Stimulated activated CD4-positive, alpha-beta T cell treated with anti-CD3 and anti-CD28 coated beads, TNF-alpha, amount 100 ng/mL, for 1 hour (primary cell): ENCODE measurements around the gene THSD7A.

Source experiments
- DNase-seq, 3 donors: peaks; one replicate each; pipeline ENCODE4 v3.0.0-alpha.2; 2020; ENCODE audit warnings: low read depth in 3 of 3, low spot score in 1 of 3

THSD7A gene

DNA sequence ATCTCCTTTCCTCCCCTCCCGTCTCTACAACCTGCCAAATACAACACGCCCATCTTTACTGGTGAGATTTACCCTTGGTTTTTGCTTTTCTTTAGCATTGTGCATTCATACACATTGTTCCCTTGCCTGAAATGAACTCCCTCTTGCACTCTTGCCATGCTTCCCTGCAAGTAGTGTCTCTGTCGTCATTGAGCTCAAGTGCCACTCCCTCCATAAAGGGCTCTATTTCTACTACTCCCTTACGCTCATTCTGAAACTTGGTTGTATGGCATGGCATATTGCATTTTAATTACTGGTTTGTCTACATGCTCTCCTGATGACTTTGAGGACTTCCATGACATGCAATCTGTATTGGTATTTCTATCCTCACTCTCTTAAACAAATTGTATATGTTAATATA lies 242.7 kb downstream of the THSD7A start:
- DNase-seq, result no peak

DNA sequence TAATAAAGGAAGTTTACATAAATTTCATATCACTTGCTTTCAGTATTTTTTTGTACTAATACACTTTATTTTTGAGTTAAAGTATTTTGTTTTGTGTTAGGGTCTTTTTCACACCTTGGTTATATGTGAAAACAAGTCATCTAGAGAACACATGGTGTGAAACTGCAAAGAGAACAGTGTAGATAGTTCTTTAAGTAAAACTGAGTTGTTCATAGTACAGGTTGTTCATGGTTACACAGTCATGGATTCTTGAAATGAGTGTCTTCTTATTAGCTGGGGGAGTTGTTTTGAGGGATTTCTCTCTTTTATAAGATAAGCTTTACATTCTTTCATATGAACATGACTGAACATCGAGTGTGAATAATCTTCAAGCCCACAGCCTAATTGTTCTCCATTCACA lies 244.2 kb downstream of the THSD7A start:
- DNase-seq, result no peak

GRCh38 chr7:11587048-11587447 lies 244.9 kb downstream of the THSD7A start:
- DNase-seq, result no peak

GRCh38 chr7:11584406-11585031 lies 247.5 kb downstream of the THSD7A start:
- no peak for DNase-seq

DNA sequence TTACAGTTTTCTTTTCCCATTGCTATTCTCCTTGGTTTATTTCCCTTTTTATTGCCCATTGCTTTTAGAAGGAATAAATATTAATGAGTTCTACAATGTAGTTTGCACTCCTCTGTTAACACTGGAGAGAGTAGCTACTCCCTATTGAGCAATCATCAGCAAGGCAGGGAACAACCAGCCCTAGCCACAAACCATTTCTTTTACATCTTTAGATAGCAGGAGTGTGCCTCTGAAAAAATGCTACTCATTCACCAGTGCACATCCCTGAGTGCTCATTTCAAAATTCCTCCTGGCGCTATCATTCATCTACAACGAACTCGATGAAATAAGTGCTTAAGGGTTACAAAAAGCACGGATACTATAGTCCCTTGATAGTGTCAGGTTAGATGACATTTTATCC lies 252.9 kb downstream of the THSD7A start:
- DNase-seq, result no peak

DNA sequence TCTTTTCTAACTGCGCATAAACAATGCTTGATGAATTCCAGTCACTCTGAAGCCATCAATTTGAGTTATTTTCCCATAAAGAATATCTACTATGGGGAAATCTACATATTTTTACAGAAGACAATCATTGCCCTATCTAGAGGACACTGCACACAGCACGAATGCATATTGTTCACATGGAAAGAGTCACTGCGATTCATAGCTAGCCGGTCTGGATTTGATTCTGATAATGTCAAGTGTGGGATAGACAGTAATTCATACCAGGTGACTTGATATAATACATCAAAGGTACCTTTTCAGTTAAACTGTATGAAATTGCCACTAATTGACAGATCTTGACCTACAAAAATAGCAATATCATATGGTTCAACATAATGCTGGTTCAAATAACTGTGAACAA lies 255.7 kb downstream of the THSD7A start:
- no peak for DNase-seq

DNA sequence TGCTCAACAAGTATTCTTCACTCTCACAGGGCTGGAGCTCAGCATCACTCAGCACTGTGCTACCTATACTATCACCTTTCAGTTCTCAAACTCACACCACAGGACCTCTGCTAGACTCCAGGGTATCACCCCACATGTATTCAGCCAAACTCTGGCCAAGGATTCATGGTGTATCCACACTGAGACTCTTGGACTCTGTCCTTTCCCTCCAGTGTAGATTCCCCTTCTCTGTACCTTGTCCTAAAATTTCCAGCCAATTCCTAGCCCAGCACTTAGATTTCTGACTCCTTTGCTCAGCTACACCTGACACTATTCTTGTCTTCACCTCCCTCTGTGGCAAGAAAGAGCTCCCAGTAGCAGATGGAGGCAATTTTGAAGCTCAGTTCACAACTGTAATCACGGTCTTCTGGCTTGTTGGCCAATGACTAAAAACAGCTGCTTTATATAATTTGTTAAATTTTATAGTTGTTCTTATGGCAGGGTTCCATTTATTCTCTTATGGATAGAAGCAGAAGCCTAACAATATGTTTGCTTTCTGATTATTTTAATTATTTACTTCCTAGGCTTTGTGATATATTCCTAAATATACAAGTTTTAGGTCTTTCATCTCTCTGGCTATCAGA lies 258.8 kb downstream of the THSD7A start:
- no peak for DNase-seq

GRCh38 chr7:11570922-11571550 lies 261.0 kb downstream of the THSD7A start:
- no peak for DNase-seq

DNA sequence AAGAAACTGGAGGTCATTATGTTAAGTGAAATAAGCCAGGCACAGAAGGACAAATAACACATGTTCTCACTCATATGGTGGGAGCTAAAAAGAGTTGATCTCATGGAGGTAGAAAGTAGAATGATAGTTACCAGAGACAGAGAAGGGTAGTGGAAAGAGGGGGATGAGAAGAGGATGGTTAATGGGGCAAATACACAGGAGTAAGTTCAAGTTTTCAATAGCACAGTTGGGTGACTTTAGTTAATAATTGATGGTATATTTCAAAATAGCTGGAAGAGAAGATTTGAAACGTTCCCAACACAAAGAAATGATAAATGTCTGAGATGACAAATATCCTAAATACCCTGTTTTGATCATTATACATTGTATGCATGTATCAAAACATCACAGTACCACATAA lies 261.8 kb downstream of the THSD7A start:
- DNase-seq, result no peak

DNA sequence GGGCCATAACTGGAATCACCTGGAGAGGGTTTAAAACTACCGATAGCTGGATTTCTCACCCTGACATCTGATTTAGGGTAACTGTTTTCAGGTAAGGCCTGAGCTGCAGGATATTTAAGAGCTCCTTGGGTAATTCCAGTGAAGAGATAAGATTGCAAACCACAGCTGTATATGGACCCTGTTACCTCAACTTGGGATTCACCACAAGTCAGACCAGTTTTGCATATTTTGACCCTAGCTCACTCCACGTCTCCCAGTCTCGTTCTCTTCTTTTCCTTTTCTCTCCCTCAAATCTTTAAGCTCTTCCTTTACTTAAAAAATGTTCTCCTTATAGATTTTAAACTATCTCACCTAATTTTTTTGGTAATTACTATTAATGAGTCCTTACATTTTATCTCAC lies 264.4 kb downstream of the THSD7A start:
- no peak for DNase-seq

GRCh38 chr7:11557627-11558026 lies 274.4 kb downstream of the THSD7A start:
- no peak for DNase-seq

DNA sequence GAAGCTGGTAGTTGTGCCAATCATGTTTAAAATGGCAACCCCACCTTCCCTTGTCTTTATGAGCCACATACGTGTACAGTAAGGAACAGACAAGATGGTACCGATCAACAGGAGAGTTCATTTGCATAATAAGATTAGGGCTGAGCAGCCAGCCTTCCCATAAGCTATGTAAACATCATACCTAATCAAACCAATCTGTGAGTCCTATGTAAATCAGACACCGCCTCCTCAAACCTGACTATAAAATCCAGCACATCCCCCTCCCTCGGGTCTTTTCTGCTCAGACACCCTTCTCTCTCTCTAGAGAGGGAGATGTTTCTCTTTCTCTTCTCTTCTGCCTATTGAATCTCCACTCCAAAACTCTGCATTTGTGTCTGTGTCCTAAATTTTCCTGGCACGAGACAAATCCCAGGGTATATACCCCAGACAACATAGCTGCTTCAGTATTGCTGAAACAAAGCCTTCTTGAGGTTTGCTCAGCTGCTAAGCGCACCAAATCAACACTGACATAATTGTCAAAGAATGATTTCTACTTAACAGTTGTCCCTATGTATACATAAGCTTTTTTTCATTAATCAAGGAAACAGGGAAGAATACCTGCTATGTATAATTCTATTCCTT lies 279.2 kb downstream of the THSD7A start:
- no peak for DNase-seq

DNA sequence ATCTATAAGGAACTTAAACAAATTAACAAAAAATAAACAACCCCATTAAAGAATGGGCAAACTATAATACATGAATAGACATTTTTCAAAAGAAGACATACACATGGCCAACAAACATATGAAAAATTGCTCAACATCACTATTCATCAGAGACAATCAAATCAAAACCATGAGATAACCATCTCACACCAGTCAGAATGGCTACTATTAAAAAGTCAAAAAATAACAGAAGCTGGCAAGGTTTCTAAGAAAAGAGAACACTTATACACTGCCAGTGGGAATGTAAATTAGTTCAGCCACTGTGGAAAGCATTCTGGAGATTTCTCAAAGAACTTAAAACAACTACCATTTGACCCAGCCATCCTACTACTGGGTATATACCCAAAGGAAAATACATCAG lies 280.5 kb downstream of the THSD7A start:
- no peak for DNase-seq

- no peak for DNase-seq
Observed at GRCh38 chr7:11548532-11548931, 283.5 kb downstream of the THSD7A start.

DNA sequence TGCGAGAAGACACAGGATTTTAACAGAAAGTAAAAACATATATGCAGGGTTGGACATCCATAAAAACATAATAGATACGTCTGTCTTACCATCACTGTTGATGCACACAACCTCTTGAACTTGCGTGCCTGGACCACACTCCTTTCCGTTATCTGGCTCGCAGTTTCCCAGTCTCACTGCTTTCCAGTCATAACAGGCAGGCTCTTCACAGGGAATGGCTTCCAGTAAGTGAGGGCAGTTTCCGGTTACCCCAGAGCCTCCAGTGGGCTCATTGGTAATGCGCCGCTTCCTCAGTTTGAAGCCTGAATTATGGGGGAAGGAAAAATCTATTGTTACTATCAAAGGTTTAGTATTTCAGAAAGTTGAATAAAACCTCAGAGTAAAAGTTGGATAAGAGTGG lies 290.7 kb downstream of the THSD7A start:
- no peak for DNase-seq

GRCh38 chr7:11540271-11540761 lies 291.7 kb downstream of the THSD7A start:
- DNase-seq, result no peak

DNA sequence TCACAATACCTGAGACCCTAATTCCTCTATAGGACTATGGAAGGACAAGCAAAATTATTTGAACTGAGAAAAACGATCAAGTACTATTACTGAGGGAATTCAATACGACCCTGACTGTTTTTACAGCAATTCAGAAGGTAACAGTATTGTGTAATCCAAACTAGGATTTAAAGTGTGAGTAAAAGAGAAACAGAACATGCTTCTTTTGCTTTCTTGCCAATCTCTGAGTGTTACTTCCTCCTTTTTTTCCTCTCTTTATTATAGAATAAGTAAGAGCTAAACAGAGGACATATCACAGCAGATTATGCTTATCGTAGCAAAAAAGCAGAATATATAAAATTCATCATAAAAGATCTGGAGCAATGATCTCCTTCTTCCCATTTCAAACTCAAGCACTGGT lies 292.1 kb downstream of the THSD7A start:
- no peak for DNase-seq

- DNase-seq, result no peak
Observed at GRCh38 chr7:11538751-11539299, 293.2 kb downstream of the THSD7A start.

DNA sequence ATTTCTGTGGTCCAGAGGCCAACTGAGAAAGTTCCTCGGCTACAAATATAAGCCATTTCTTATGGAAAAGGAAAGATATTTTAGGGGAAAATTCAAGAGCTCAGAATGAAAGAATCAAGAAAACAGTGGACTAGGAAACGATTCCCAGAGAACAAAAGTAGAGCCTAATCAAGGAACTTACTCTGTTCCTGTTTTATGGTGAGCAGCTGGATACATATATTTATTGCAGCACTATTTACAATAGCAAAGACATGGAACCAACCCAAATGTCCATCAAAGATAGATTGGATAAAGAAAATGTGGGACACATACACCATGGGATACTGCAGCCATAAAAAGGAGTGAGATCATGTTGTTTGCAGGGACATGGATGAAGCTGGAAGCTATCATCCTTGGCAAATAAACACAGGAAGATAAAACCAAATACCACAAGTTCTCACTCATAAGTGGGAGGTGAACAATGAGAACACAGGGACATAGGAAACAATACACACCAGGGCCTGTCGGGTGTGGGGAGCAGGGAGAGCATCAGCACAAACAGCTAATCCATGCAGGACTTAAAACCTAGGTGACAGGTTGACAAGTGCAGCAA lies 298.7 kb downstream of the THSD7A start:
- no peak for DNase-seq

DNA sequence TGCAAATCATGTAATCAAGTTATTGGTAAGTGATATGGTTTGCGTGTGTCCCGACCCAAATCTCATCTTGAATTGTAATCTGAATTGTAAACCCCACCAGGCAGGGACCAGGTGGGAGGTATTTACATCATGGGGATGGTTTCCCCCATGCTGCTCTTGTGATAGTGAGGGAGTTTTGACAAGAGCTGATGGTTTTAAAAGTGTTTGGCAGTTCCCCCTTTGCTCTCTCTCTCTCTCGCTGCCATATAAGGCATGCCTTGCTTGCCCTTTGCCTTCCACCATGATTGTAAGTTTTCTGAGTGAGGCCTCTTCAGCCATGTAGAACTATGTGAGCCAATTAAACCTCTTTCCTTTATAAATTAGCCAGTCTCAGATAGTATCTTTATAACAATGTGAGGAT lies 302.6 kb downstream of the THSD7A start:
- DNase-seq, result no peak

DNA sequence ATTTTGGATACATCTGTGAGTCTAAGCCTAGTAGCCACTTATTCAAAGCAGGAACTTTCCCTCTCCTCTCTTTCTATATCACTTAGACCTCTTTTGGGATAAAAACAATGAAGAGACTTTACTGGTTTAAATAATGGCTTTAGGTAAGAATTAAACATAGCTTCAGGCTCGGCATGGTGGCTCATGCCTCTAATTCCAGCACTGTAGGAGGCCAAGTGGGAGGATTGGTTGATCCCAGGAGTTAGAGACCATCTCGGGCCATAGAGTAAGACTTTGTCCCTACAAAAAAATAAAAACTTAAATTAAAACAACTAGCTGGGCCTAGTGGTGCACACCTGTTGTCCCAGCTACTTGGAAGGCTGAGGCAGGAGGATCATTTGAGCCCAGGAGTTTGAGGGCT lies 304.3 kb downstream of the THSD7A start:
- DNase-seq, result no peak
